Measurements from ENCODE around the gene SLC24A3.

SLC24A3 gene

GRCh38 chr20:19748681-19749080 lies 536.2 kb downstream of the SLC24A3 start:
- no peak for TF ChIP-seq SNAI2 (CRISPR knock-in tag; IDR thresholded peaks at IDR 0.05)
- TF ChIP-seq ZNF8 (CRISPR knock-in tag; IDR thresholded peaks at IDR 0.05): no peak
- TF ChIP-seq ZC3H10 (CRISPR knock-in tag; IDR thresholded peaks at IDR 0.05): no peak
- TF ChIP-seq ARNTL (CRISPR knock-in tag; IDR thresholded peaks at IDR 0.05; ENCODE audit: borderline replicate concordance, low read depth): no peak
- no peak for TF ChIP-seq RARB (CRISPR knock-in tag; IDR thresholded peaks at IDR 0.05)
- no peak for TF ChIP-seq CSDC2 (CRISPR knock-in tag; IDR thresholded peaks at IDR 0.05)
- no peak for TF ChIP-seq TSHZ2 (CRISPR knock-in tag; IDR thresholded peaks at IDR 0.05)
- no peak for ATAC-seq

GRCh38 chr20:19749618-19750071 lies 537.2 kb downstream of the SLC24A3 start:
- no peak for ATAC-seq
- no peak for TF ChIP-seq CSDC2 (CRISPR knock-in tag; IDR thresholded peaks at IDR 0.05)
- TF ChIP-seq ARNTL (CRISPR knock-in tag; IDR thresholded peaks at IDR 0.05; ENCODE audit: borderline replicate concordance, low read depth): no peak
- no peak for TF ChIP-seq POU6F1 (CRISPR knock-in tag; IDR thresholded peaks at IDR 0.05; ENCODE audit: borderline replicate concordance, low read depth)
- no peak for TF ChIP-seq RARB (CRISPR knock-in tag; IDR thresholded peaks at IDR 0.05)
- TF ChIP-seq OSR1 (CRISPR knock-in tag; IDR thresholded peaks at IDR 0.05): no peak
- TF ChIP-seq ZFP30 (CRISPR knock-in tag; IDR thresholded peaks at IDR 0.05): no peak
- no peak for TF ChIP-seq TOX (CRISPR knock-in tag; IDR thresholded peaks at IDR 0.05; ENCODE audit: borderline replicate concordance)
- TF ChIP-seq PATZ1 (CRISPR knock-in tag; IDR thresholded peaks at IDR 0.05; ENCODE audit: borderline replicate concordance): no peak
- TF ChIP-seq ZC3H10 (CRISPR knock-in tag; IDR thresholded peaks at IDR 0.05): no peak
- no peak for TF ChIP-seq SNAI2 (CRISPR knock-in tag; IDR thresholded peaks at IDR 0.05)

- peak; percentile 13; the same call in 2 of the 3 replicates for ATAC-seq
- TF ChIP-seq TCF4 (CRISPR knock-in tag; IDR thresholded peaks at IDR 0.05; ENCODE audit: borderline replicate concordance): no peak
- TF ChIP-seq GLIS3 (CRISPR knock-in tag; IDR thresholded peaks at IDR 0.05): no peak
- no peak for TF ChIP-seq SNAI2 (CRISPR knock-in tag; IDR thresholded peaks at IDR 0.05)
- TF ChIP-seq PATZ1 (CRISPR knock-in tag; IDR thresholded peaks at IDR 0.05; ENCODE audit: borderline replicate concordance): no peak
- TF ChIP-seq ZNF8 (CRISPR knock-in tag; IDR thresholded peaks at IDR 0.05): no peak
- TF ChIP-seq BACH2 (CRISPR knock-in tag; IDR thresholded peaks at IDR 0.05; ENCODE audit: borderline replicate concordance): no peak
- TF ChIP-seq CREB5 (CRISPR knock-in tag; IDR thresholded peaks at IDR 0.05; ENCODE audit: low read depth): no peak
- TF ChIP-seq ARNTL (CRISPR knock-in tag; IDR thresholded peaks at IDR 0.05; ENCODE audit: borderline replicate concordance, low read depth): no peak
- TF ChIP-seq ZNF70 (CRISPR knock-in tag; IDR thresholded peaks at IDR 0.05): no peak
- TF ChIP-seq TSHZ2 (CRISPR knock-in tag; IDR thresholded peaks at IDR 0.05): no peak
- TF ChIP-seq ESRRG (CRISPR knock-in tag; IDR thresholded peaks at IDR 0.05): no peak
- TF ChIP-seq OSR1 (CRISPR knock-in tag; IDR thresholded peaks at IDR 0.05): no peak
- TF ChIP-seq ZFP30 (CRISPR knock-in tag; IDR thresholded peaks at IDR 0.05): no peak
- no peak for TF ChIP-seq ISL1 (CRISPR knock-in tag; IDR thresholded peaks at IDR 0.05)
- no peak for TF ChIP-seq CSDC2 (CRISPR knock-in tag; IDR thresholded peaks at IDR 0.05)
- no peak for TF ChIP-seq ZC3H10 (CRISPR knock-in tag; IDR thresholded peaks at IDR 0.05)
- TF ChIP-seq CSRNP3 (CRISPR knock-in tag; IDR thresholded peaks at IDR 0.05): no peak
- TF ChIP-seq POU6F1 (CRISPR knock-in tag; IDR thresholded peaks at IDR 0.05; ENCODE audit: borderline replicate concordance, low read depth): no peak
Measured at GRCh38 chr20:19750101-19750606, 537.7 kb downstream of the SLC24A3 start.
